Mesenteric fat pad (tissue), 1 donor: ENCODE measurements around the gene WWP2. TPM values are rescaled to one million over a fixed set of nuclear protein-coding genes. Genes with fewer than 3 reads are reported as not detected.
"Not testable (repeated sequence)": the region's sequence is repeated elsewhere in the genome, so short reads cannot be mapped to it uniquely, and the experiment has no call there.

Experiments
- DNase-seq: peaks from one replicate; pipeline ENCODE4 v3.0.0-alpha.2; 2020; ENCODE audit warnings: low spot score
- microRNA-seq: library from miRNA; unstranded; fragments of <30 nt; microRNA quantifications from one replicate; pipeline ENCODE4 v1.2.0, GENCODE V29; 2020; ENCODE audit warnings: borderline number of aligned reads
- total RNA-seq: library from RNA; stranded (reverse); fragmentation: NEBNext Ultra II Directional; extraction: Animal tissue kit (Norgen Biotek cat#: 25700); gene quantifications from one replicate; pipeline ENCODE4 v1.2.1, GENCODE V29; 2021
- donor health status: DM: yes; HTN: yes; CAD: no.

Gene WWP2
- total RNA-seq, 1 donor from 2014 or later = 43.0 TPM

DNA sequence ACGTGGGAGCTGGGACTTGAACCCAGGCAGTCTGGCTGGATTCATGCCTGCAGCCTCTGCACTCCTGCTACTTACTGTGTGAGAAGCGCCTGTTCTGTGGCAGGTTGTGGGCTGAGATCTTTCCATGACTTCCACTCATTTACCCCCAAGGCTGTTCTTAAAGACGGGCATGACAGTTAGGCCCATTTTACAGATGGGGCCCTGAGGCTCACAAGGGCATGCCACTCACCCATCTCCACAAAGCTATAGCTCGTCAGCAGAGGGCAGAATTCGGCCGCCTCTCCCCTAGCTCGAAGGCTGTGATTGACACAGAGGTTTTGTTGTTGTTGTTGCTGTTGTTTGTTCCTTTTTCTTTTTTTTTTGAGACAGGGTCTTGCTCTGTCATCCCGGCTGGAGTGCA lies 210.8 kb downstream of the WWP2 start:
- DNase-seq = not testable (repeated sequence)

DNA sequence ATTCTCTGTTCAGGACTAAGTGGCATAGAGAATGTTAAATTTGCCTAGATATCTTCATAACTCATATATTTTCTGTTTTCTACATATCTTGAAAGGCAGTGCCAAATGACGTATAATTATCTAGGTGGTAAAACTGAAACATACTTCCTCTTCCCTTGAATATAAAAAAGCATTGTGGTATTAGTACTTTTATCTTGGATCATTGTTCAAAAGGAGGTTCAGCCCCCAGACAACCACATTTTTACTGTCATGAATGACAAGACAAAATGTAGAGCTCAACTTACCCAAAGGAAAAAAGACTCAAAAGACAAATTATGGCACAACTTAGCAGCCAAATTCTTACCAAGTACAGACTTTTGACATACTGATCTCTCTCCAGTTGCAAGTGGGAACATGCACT lies 223.1 kb downstream of the WWP2 start:
- DNase-seq = not testable (repeated sequence)

Small RNA genes lying within 50 kb of the gene (microRNA-seq; reads per million reads assigned to microRNA genes)
- 14,488 reads per million, percentile 95 among the genes with 10 or more reads in this experiment for gene MIR140

Other genes with a start within 250 kb of the WWP2 start
- 48.3 TPM for gene NFAT5, start 196.4 kb upstream of the WWP2 start, total RNA-seq
- gene NQO1, start 35.8 kb upstream of the WWP2 start, total RNA-seq = 270 TPM
- 41.8 TPM for gene NOB1, start 7.4 kb upstream of the WWP2 start, total RNA-seq
- gene CLEC18A, start 189.0 kb downstream of the WWP2 start, total RNA-seq = 0.61 TPM